ENCODE data around the gene HAUS8.
"Not testable (repeated sequence)": the region's sequence is repeated elsewhere in the genome, so short reads cannot be mapped to it uniquely, and the experiment has no call there.

The HAUS8 gene

DNA sequence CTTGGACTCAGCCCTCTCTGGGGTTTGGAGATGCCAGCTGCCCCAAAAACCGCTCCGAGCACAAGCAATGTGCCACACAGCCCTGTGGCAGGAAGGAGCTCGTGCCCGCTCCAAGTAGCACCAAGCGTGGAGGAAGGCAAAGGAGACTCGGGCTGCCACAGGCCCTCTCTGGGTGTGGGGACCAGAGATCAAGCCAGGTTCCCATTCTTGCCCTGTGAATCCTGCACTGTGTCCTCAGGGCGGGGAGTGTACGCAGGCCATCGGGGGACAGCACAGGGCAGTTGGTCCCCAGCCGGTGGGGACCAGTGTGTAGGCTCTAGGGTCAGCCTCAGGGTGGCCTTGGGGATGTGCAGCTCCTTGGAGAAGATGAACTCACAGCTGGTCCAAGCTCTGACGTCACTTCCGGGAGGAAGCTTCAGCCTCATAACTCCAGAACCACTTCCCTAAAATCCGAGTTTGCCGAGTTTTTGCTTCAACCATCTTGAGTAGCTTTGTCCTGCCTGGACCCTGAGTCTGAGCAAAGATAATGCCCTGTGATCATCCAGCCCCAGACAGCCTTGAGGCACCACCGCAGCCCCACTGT is 39.3 kb downstream of the HAUS8 start:
- no peak for DNase-seq (ENCODE audit: low read depth in 2 of 2)

DNA sequence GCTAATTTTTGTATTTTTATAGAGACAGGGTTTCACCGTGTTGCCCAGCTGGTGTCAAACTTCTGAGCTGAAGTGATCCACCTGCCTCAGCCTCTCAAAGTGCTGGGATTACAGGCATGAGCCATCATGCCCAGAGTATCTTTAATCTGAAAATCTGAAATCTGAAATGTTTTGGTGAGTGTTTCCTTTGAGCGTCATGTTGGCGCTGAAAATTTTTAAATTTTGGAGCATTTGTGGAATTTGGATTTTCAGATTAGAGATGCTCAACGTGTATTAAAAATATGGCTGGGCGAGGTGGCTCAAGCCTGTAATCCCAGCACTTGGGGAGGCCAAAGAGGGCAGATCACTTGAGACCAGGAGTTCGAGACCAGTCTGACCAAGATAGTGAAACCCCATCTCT is 43.5 kb downstream of the HAUS8 start:
- DNase-seq (ENCODE audit: low read depth in 2 of 2): no peak

DNA sequence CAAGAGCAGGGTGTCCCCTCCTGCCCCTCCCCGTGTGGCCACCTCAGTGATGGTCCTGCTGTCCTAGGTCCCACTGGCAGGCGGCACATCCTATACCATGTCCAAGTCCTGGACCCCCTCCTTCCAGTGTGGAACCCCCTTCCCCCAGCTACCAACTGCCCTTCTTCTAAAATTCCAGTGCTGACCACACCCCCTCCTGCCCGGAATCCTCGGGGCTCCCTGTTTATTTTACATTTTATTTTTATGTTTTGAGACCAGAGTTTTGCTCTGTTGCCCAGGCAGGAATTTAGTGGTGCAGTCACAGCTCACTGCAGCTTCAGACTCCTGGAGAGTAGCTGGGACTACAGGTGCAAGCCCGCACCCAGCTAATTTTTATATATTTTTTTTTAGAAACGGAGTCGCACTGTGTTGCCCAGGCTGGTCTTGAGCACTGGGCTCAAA is 47.7 kb downstream of the HAUS8 start:
- no peak for DNase-seq (ENCODE audit: low read depth in 2 of 2)

DNA sequence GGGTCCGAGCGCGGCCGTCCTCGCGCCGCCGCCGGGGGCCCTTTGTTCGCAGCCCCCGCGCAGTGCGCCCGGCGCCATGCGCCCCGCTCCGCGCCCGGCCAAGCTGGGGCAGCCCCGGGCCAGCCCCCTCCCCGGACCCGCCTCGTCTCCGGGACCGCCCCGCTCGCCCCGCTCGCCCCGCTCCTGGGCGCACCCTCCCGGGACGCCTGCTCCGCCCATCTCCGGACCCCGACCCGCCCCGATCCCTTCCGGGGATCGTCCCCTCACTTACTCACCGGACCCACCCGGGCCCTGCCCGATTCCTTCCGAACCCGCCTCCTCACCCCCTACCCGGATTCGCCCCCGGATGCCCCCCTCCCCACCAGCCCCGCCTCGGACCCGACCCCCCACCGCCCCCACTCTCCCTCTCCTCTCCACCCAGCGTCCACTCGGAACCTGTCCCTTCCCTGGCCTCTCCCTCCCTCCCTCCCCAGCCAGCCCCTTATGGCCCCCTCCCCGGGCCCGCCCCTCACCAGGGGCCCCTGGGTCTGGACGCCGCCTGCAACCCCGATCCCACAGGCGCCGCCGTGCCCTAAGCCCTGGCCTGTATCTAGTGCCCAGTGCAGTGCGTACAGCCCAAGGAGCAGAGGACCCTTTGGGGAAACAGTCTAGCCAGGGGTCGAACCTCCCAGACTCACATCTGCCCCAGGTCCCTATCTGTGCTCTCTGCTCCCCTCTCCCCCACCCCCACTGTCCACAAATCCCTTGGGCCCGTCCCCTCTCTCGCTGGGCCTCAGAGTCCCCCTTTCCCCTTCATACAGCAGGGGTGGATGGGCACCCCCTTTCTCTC is 48.3 kb downstream of the HAUS8 start, which contains the start of gene CPAMD8:
Gene CPAMD8 (minus strand): TSS at position 105 of the 829 bp plus-strand sequence. CDS start 168 bp downstream, outside the sequence.
- DNase-seq (ENCODE audit: low read depth in 2 of 2): no peak

DNA sequence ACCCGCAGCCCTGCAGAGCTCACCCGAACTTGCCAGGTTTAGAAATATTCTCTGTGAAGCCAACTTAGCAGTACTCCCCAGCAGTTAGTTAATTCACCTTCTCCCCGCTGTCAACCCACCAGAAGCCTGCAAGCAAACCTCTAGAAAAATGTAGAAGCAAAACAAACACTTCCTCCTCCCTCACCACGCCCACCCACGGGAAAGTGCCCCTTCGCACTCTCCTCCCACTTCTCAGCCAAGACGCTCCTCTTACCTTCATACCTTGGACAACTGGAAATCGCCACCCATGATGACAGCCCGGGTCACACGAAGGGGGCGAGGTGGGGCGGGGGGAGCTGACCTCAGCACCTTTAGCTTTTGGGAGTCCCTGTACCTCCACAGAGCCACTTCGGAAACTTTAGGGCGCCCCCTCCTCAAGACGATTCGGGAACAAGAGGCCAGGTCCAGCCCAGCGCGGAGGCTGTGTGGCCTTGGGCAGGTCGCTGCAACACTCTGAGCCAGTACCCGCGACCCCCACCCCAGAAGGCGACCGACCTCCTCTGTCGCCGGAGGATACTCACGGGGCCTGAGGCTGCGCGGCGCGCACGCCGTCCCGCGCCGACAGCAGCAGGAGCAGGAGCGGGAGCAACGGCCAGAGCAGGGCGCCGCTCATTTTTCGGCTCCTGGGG is 49.1 kb downstream of the HAUS8 start:
- no peak for DNase-seq (ENCODE audit: low read depth in 2 of 2)

DNA sequence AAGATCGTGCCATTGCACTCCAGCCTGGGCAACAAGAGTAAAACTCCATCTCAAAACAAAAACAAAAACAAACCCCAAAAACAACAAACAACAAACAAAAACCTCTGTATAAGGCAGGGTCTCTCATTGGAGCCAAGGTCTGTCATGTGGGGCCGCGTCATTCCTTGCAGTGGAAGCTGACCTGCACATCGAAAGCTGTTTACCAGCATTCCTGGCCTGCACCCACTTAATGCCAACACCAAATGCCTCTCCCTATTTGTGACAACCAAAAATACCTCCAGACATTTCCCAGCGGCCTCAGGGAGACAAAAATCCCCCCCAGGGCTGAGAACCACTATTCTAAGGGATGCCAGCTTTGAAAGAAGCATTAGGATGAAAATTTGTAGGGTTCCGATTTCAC is 49.9 kb downstream of the HAUS8 start:
- no peak for DNase-seq (ENCODE audit: low read depth in 2 of 2)

DNA sequence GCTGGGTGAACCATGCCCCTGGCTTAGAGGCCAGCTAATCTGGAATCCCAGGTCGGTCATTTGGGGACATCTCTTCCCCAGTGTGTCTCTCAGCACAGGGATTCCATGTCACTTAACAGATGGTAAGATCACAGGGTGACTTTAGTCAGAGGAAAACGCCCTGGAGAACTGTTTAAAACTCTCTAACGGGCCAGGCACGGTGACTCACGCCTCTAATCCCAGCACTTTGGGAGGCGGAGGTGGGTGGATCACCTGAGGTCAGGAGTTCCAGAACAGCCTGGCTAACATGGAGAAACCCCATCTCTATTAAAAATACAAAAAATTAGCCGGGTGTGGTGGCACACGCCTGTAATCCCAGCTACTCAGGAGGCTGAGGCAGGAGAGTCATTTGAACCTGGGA is 50.3 kb downstream of the HAUS8 start:
- not testable (repeated sequence) for DNase-seq (ENCODE audit: low read depth in 2 of 2)

DNA sequence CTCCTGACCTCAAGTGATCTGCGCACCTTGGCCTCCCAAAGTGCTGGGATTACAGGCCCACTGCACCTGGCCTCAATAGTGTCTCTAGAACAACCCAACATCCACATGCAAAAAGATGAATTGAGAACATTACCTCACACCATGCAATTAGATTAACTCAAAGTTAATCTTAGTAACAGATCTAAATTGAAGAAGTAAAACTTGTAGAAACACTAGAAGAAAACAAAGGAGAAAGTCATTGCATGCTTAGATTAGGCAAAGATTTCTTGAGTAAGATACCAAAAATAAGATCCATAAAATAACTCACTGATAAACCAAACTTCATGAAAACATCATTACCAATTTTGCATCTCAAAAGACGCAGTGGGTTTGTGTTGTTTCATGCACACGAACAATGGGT is 51.4 kb downstream of the HAUS8 start:
- no peak for DNase-seq (ENCODE audit: low read depth in 2 of 2)

DNA sequence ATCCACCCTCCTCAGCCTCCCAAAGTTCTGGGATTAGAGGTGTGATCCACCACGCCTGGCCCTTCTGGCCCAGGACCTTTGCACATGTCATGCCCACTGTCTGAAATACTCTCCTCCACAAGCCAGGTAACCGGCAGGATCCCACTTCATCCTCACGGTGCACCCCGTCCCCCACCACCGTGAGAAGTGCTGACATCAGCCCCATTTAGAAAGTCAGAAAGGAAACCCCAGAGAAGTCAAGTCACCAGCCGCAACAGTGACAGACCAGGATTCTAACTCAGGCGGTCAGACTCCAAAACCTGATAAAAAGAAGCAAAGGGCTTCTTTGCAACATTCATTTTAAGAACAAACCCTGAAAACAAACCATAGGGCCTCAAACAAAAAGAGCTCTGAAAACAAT is 52.5 kb downstream of the HAUS8 start:
- DNase-seq (ENCODE audit: low read depth in 2 of 2): no peak

DNA sequence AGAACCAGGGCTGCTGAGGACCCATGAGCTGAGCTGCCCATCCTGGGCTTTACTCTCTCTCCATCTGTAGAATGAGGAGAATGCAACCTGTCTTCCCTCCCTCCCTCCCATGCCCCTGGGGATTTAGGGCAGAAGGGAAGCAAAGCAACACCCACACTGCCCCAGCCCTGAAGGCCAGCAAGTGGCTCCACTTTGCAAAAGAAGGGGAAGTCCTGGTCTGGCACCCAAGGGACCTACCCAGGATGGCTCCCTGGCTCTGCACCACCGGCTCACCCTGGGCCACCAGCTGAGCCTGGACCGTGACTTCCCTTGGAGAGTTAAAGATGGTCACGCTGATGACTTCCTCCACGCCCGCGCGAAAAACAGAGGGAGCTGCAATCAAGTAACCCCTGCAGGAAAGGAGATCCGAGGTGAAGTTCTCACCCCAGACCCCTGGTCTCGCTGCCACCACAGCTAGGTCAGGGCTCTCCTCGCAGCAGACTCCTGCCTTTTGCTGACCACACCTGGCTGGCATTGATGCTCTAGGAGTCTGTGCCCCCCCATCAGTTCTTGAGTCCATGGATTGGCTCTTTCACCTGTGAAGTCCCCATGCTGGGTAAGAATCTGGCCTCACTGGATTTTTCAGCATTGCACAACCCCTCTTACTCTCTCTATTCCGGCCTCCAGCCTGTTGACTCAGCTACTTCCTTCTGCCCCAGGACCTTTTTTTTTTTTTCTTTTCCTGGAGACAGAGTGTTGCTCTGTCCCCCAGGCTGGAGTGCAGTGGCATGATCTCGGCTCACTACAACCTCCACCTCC is 53.3 kb downstream of the HAUS8 start:
- no peak for DNase-seq (ENCODE audit: low read depth in 2 of 2)

DNA sequence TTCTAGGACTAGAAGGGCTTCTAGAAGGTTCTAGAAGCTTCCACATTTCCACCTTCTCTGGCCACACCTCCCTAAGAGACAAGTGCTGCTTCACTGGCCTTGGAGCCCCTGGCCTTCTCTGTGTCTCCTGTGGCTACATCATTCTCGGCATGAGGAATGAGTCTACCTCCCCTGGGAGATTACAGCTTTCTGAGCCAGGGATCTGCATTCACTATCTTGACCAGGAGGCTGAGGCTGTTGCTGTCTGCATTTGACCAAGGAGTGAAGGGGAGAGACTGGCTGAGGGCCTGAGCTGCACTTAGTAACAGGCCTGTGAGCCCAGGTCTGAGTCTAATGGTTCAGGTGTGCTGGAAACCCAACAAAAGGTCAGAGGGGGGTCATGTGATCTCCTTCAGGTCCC is 53.9 kb downstream of the HAUS8 start:
- no peak for DNase-seq (ENCODE audit: low read depth in 2 of 2)

DNA sequence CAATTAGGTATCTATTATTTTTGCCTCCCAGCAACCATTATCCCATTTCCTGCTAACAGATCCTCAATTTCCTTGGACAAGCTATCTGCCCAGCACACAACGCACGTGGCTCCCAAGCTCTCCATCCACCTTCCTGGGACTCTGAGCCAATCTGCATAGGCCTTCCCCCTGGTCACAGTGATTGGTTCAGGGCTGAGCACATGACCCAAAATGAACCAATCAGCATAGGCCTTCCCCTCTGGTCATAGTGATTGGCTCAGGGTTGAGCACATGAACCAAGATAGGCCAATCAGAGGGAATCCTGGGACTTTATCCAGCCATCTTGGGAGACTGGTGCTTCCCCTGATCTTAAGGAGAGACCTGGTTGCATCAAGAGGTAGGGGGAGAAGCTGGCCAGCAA is 54.4 kb downstream of the HAUS8 start:
- DNase-seq (ENCODE audit: low read depth in 2 of 2): no peak

DNA sequence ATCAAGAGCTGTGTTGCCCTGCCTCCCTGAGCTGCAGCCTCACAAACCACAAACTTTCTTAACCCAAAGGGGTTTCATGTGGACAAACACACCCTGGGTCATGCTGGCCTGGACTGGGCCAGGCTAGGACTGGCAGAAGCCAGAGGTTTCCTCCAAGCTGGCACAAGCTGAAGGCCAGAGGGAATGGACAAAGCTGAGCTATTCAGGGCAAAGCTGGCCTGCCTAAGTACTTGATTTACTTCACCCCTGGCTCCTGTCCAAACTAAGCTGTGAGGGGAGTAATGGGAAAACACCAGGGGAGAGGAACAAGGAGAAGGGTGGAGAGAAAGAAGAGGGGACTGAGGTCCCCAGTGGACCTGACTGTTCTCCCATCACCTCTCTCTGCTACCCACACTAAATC is 54.9 kb downstream of the HAUS8 start:
- DNase-seq (ENCODE audit: low read depth in 2 of 2): no peak

DNA sequence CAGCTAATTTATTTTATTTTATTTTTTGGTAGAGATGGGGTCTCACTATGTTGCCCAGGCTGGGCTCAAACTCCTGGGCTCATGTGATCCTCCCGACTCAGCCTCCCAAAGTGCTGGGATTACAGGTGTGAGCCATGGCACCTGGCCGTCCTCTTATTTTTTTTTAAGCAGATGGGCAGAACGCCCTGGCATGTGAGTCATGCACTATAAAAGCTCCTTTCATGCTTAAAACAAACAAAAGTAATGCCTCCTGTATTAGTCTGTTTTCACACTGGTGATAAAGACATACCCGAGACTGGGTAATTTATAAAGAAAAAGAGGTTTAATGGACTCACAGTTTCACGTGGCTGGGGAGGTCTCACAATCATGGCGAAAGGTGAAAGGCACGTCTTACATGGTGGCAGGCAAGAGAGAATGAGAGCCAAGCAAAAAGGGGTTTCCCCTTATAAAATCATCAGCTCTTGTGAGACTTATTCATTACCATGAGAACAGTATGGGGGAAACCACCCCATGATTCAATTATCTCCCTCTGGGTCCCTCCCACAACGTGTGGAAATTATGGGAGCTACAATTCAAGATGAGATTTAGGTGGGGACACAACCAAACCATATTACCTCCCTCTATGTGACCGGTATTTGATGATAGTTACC is 60.9 kb downstream of the HAUS8 start:
- DNase-seq (ENCODE audit: low read depth in 2 of 2): not testable (repeated sequence)

DNA sequence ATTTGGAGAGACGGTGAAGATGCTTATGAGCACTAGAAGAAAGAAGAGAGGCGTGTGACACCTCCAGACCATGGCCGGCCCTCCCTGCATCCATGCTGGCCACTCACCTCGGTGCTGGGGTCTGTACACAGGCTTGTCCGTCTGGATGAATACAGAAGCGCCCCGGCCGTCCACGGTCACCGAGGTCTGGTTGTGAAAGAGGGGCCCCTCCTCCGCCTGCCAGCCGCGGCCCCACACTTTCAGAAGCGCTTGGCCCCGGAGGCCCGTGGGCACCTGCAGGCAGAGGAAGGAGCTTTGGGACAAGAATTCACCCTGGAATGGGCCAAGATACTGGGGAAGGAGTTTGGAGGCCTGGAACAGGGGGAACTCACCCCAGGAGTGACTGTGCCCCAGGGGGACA is 63.8 kb downstream of the HAUS8 start:
- DNase-seq (ENCODE audit: low read depth in 2 of 2): no peak

DNA sequence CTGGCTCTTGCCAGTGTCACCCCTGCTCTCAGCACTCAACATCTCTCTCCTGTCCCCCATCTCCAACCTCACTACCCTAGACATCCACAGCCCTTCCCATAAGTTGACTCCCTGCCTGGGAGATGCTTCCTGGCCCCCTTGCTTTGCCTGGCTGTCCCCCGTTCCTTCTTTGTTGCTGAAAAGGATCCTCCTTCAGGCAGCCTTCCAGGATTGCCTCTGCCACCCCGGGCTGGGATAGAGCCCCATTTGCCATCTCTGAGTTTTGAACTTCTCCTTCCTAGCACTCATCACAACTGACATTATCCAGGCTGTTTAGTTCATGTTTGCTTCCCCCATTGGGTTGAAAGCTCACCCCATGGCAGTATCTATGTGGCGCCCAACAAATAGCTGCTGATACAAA is 68.7 kb downstream of the HAUS8 start:
- DNase-seq (ENCODE audit: low read depth in 2 of 2): no peak

DNA sequence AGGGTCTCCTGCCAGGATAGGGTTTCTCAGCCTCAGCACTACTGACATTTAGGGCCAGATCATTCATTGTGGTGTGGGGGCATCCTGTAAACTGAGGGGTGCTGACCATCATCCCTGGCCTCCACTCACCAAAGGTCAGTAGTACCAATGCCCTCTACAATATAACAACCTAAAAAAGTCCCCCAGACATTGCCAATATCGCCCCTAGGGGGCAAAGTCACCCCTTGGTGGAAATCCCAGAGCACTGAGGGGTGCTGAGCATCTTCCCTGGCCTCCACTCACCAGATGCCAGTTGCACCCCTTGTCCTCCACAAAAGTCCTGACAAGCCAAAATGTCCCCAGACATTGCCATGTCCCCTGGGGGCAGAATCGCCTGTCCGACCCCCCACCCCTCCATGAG is 70.3 kb downstream of the HAUS8 start:
- no peak for DNase-seq (ENCODE audit: low read depth in 2 of 2)

DNA sequence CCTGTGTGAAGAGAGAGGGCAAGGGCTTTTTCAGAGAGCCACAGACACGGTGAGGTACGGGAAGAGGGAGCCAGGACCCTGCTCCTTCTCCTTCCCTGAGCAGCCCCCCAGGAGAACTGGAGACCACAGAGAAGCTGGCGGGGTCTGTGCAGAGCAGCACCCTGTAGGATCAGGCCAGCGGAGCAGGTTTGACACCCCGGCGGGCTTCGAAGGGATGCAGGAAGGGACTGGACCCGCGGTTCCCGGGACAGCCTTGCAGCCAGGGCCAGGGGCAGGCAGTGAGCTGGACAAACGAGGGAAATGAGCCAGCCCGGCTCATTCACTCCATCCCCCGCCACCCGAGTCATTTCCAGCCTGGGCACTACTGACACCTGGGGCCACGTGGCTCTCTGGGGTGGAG is 70.9 kb downstream of the HAUS8 start:
- DNase-seq (ENCODE audit: low read depth in 2 of 2): no peak

DNA sequence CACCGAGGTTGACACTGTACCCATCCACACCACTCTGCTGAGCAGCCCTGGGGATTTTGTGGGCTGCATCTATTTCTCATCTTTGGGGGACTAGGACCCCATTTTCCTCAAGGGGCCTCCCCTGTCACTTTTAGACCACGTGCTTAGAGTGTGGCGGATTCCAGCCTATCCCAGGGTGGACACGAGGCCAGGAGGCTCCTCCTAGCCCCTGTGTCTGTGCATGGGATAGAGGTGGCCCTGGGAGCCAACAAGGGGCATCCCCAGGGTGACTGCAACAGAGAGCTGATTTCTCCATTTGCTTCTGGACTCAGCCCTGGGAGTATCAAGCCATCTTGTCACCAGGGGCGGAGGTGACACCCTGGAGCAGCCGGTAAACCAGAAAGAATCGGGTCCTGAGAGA is 72.8 kb downstream of the HAUS8 start:
- no peak for DNase-seq (ENCODE audit: low read depth in 2 of 2)

DNA sequence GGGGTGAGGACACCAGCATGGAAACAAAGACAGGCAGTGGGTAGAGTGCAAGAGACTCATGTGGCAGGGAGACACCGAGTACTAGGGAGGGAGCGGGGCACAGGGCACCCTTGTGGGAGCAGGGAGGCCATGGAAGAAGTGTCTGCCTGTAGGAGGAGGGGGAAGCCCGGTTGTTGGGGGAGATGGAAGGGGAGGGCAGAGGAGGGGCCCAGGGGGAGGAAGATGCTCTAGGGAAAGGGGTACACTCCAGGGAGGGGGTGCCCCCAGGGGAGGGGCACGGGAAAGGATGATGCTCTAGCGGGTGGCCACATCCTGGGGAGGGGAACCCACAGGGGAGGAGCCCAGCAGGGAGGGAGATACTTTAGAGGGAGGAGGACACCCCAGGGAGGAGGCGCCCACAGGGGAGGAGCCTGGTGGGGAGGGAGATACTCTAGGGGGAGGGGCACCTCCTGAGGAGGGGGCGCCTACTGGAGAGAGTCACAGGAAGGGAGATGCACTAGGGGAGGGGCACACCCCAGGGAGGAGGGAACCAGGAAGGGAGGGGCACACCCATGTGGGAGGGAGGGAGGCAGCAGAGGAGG is 73.6 kb downstream of the HAUS8 start:
- no peak for DNase-seq (ENCODE audit: low read depth in 2 of 2)

All from fibroblast of skin of left biceps (primary cell).